PC-9 (cell line): ENCODE data around the gene HCFC1R1. TPM values are rescaled to one million over a fixed set of nuclear protein-coding genes. Genes with fewer than 3 reads are reported as not detected.
A peak's percentile ranks its signal among the peaks of the same experiment; 100 is the strongest.
"Not testable (repeated sequence)": the region's sequence is repeated elsewhere in the genome, so short reads cannot be mapped to it uniquely, and the experiment has no call there.

Experiments
- Bru-seq: library from RNA; stranded (reverse); fragments of 400-500 nt; gene quantifications from one replicate; lab custom pipeline; 2021; lab: Mats Ljungman, UMichigan
- BruChase-seq, 2 experiments: library from RNA; stranded (reverse); fragments of 400-500 nt; gene quantifications; one replicate each; lab custom pipeline; 2021; lab: Mats Ljungman, UMichigan
- BruUV-seq: library from RNA; stranded (reverse); fragments of 400-500 nt; replicated peaks from 2 replicates; lab custom pipeline; 2021; lab: Mats Ljungman, UMichigan
- CTCF ChIA-PET: fragments of 300-600 bp; sonication (Branson Sonifier 250); formaldehyde crosslinking; loops from one replicate; lab custom pipeline; 2022; ENCODE audit warnings: antibody characterized with exemption; lab: Charles Lee
- POLR2A ChIA-PET: fragments of 300-600 bp; sonication (Branson Sonifier 250); formaldehyde crosslinking; loops from one replicate; lab custom pipeline; 2022; ENCODE audit warnings: antibody characterized with exemption; ENCODE audit not compliant: unreplicated experiment; lab: Charles Lee
- DNase-seq, 2 experiments: peaks; one replicate each; pipeline versions ENCODE4 v3.0.0 to v3.0.0-alpha.2; 2015 to 2022; ENCODE audit warnings: mixed read lengths in 1 of 2
- H2AFZ ChIP-seq: fragments of 200-600 bp; sonication (generic); 2 replicates; pipeline ENCODE4 v1.8.1; 2017; ENCODE audit warnings: antibody characterized with exemption
- H3F3A ChIP-seq: fragments of 200-600 bp; sonication (generic); 2 replicates; pipeline ENCODE4 v1.8.1; 2017; ENCODE audit warnings: antibody characterized with exemption, mild to moderate bottlenecking, low read depth; ENCODE audit not compliant: insufficient read depth
- H3K27ac ChIP-seq: fragments of 200-600 bp; sonication (generic); 2 replicates; pipeline ENCODE4 v1.6.1; 2016; ENCODE audit warnings: mixed run types
- H3K27me3 ChIP-seq: fragments of 200-600 bp; sonication (generic); 2 replicates; pipeline ENCODE4 v1.6.1; 2016; ENCODE audit warnings: low read depth, mixed run types; ENCODE audit not compliant: insufficient read depth
- H3K36me3 ChIP-seq: fragments of 200-600 bp; sonication (generic); 2 replicates; pipeline ENCODE4 v1.6.1; 2016; ENCODE audit warnings: low read depth, mixed run types
- H3K4me1 ChIP-seq: fragments of 200-600 bp; sonication (generic); replicated peaks from 2 replicates; pipeline ENCODE4 v1.6.1; 2016; ENCODE audit warnings: mixed run types; ENCODE audit not compliant: insufficient read depth
- H3K4me2 ChIP-seq: fragments of 200-600 bp; sonication (generic); 2 replicates; pipeline ENCODE4 v1.6.1; 2017; ENCODE audit warnings: mixed run types
- H3K4me3 ChIP-seq: fragments of 200-600 bp; sonication (generic); 2 replicates; pipeline ENCODE4 v1.6.1; 2016; ENCODE audit warnings: mixed run types
- H3K79me2 ChIP-seq: fragments of 200-600 bp; sonication (generic); 2 replicates; pipeline ENCODE4 v1.6.1; 2017; ENCODE audit warnings: low read depth, mixed run types
- H3K9me2 ChIP-seq: fragments of 200-600 bp; sonication (generic); 2 replicates; pipeline ENCODE4 v1.8.1; 2017; ENCODE audit warnings: mild to moderate bottlenecking; ENCODE audit not compliant: insufficient read depth
- H3K9me3 ChIP-seq: fragments of 200-600 bp; sonication (generic); 2 replicates; pipeline ENCODE4 v1.8.1; 2016; ENCODE audit warnings: low read depth; ENCODE audit not compliant: insufficient read depth
- H4K20me1 ChIP-seq: fragments of 200-600 bp; sonication (generic); 2 replicates; pipeline ENCODE4 v1.8.1; 2017; ENCODE audit not compliant: insufficient read depth
- EZH2 ChIP-seq: fragments of 200-600 bp; sonication (generic); IDR thresholded peaks from 2 replicates; pipeline ENCODE4 v1.8.0; 2017; ENCODE audit warnings: antibody characterized with exemption, low read depth
- intact Hi-C: fragments of 100-400 bp; cut with micrococcal nuclease; formaldehyde crosslinking; loops from one replicate; pipeline ENCODE4 v1.10.0; 2022; ENCODE audit not compliant: unreplicated experiment
- long read RNA-seq: library from polyadenylated mRNA; stranded (forward); transcript quantifications from one replicate; pipeline ENCODE4 v2.0.0, GENCODE V29; 2022
- total RNA-seq: library from RNA; stranded (reverse); gene quantifications from 2 replicates; pipeline ENCODE4 v1.2.3, GENCODE V29; 2021
- TF ChIP-seq, protein P1 (sequence below): fragments of 200-600 bp; sonication (generic); conservative IDR thresholded peaks from 2 replicates; pipeline ENCODE4 v1.6.1; 2017; ENCODE audit warnings: mixed run types, antibody characterized with exemption, mild to moderate bottlenecking, moderate library complexity

HCFC1R1 gene, protein sequence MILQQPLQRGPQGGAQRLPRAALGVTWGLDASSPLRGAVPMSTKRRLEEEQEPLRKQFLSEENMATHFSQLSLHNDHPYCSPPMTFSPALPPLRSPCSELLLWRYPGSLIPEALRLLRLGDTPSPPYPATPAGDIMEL
- total RNA-seq (118 and 186 TPM in 2 replicates), Bru-seq, nascent RNA (percentile 71 among the genes with signal in this experiment), BruChase-seq, experiment 1, labeled RNA remaining after a 2-hour chase (percentile 86 among the genes with signal in this experiment), BruChase-seq, experiment 2, labeled RNA remaining after a 6-hour chase (percentile 89 among the genes with signal in this experiment)
- long read RNA-seq, transcript HCFC1R1-201 (4 exons, 965 nt): major isoform, 68 of 127 reads
- long read RNA-seq, transcript HCFC1R1-208 (2 exons, 1,365 nt): minor isoform, 11 of 127 reads
- long read RNA-seq, transcript HCFC1R1-206 (3 exons, 618 nt): minor isoform, 15 of 127 reads
- long read RNA-seq, partial matches to known transcripts: 13 of 127 reads
- long read RNA-seq, other reads (novel, unspliced or antisense): 17 of 127 reads

DNA sequence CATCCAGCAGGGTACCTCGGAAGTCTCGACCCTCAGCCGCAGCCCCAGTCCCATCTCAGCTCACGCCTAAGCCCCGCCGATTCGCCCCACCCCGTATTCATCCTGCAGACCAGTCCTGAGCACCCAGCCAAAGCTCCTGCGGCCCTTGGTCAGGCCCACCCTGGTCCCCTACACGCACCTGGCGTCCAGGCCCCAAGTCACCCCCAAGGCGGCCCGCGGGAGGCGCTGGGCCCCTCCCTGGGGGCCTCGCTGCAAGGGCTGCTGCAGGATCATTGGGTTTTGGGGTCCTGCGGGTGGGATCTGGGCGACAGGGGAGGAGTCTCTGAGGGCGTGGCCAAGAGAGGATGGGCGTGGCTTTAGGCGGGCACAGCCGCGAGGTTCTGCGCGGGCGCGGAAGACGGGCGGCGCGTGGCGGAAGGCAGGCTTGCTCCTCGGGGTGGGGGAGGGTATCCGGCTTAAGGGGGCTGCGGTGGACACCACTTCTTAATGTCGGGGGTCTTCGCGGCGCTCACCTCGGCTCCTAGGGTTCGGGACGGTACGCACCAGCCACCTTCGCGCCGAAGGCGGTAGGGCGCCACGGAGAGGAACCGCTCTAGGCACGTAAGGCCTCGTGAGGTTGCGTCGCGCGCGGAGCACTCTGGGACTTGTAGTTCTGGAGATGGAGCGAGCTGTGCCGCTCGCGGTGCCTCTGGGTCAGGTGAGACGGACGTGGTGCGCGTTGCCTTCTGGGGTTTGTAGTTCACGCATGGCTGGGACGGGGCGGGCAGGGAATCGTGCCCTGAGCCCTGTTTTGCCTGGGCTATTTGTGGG, at the start of gene HCFC1R1, which contains the start of gene THOC6:
HCFC1R1 (minus strand) TSS at position 274 of the 810 bp plus-strand sequence; CDS start at position 273, 1 bp downstream.
THOC6 (plus strand) TSS at position 367 of the 810 bp plus-strand sequence; CDS start at position 659, 292 bp downstream.
- no peak within 1 kb of the TSS for H2AFZ ChIP-seq

DNA sequence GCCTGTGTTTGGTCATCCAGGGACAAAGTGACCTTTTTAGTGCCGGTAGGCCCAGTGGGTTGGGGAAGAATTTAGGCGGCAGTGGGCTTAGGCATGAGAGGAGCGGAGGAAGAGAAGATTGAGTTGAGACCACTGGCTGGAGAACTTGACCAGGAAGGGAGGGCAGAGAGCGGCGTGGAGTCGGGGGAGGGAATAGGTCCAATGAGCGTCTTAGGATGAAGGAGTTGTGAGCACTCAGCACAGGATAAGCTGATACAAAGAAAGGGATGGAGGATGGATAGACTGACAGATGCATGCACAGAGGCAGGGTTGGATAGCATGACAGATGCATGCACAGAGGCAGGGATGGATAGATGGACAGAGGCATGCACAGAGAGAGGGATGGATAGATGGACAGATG, 49.7 kb upstream of the HCFC1R1 start:
- Histone ChIP-seq H3K27me3 (no peaks in the 10 kb centered on the region; the same call in 1 of the 2 replicates), H3K9me2 (no peaks in the 10 kb centered on the region), H3K27ac (no peak overlapping the region), H3K4me1 (peaks cover 12% of the 10 kb centered on the region), H3K9me3 (no peaks in the 10 kb centered on the region), H3K4me2 (no peak overlapping the region), H3K36me3 (no peaks in the 10 kb centered on the region), H3K4me3 (no peak overlapping the region), H2AFZ (no peak overlapping the region), H3K79me2 (no peaks in the 10 kb centered on the region), H3F3A (0 out of 2 replicates have a peak, but pooled peaks cover 6% of the 10 kb centered on the region), H4K20me1 (no peaks in the 10 kb centered on the region)
- ChIA-PET POLR2A (no interaction called here), CTCF (no interaction called here)
- BruUV-seq: no TSS peak
- no peak for DNase-seq
- TF ChIP-seq, protein P1, sequence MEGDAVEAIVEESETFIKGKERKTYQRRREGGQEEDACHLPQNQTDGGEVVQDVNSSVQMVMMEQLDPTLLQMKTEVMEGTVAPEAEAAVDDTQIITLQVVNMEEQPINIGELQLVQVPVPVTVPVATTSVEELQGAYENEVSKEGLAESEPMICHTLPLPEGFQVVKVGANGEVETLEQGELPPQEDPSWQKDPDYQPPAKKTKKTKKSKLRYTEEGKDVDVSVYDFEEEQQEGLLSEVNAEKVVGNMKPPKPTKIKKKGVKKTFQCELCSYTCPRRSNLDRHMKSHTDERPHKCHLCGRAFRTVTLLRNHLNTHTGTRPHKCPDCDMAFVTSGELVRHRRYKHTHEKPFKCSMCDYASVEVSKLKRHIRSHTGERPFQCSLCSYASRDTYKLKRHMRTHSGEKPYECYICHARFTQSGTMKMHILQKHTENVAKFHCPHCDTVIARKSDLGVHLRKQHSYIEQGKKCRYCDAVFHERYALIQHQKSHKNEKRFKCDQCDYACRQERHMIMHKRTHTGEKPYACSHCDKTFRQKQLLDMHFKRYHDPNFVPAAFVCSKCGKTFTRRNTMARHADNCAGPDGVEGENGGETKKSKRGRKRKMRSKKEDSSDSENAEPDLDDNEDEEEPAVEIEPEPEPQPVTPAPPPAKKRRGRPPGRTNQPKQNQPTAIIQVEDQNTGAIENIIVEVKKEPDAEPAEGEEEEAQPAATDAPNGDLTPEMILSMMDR: no peak
- no peak for TF ChIP-seq EZH2
- intact Hi-C loops: no loop called here

More for the DNA sequence above, at the start of gene HCFC1R1, which contains the start of gene THOC6:
- Histone ChIP-seq H3K79me2 (peaks cover 28% of the 10 kb centered on the region), H3K27me3 (no peaks in the 10 kb centered on the region), H3K36me3 (peaks cover 11% of the 10 kb centered on the region), H4K20me1 (peaks cover 10% of the 10 kb centered on the region), H3K4me1 (peaks cover 13% of the 10 kb centered on the region), H3F3A (peaks cover 51% of the 10 kb centered on the region), H3K4me3 (peak within 1 kb of the TSS; percentile 76), H3K27ac (peak within 1 kb of the TSS; percentile 97), H3K4me2 (peak within 1 kb of the TSS; percentile 100), H3K9me2 (no peaks in the 10 kb centered on the region), H3K9me3 (no peaks in the 10 kb centered on the region)
- ChIA-PET CTCF (interaction anchor here (0.5 to 1.8 kb wide), 3 partner anchors 17 to 137 kb away, joined by 3 to 8 read pairs (median 3); no protein-coding TSS in a partner anchor), POLR2A (interaction anchor here (0.5 to 5.1 kb wide), 10 partner anchors 9 to 1584 kb away, joined by 3 to 87 read pairs (median 6); partner anchors contain the start of genes CLDN9 and ZNF213)
- peak; percentile 93 to 98 for DNase-seq
- TF ChIP-seq, protein P1: no peak
- intact Hi-C loops: loop anchor here (1.0 to 2.0 kb wide), 2 partner anchors 43 to 54 kb away; partner anchors contain the start of gene PKMYT1
- no TSS peak for BruUV-seq

DNA sequence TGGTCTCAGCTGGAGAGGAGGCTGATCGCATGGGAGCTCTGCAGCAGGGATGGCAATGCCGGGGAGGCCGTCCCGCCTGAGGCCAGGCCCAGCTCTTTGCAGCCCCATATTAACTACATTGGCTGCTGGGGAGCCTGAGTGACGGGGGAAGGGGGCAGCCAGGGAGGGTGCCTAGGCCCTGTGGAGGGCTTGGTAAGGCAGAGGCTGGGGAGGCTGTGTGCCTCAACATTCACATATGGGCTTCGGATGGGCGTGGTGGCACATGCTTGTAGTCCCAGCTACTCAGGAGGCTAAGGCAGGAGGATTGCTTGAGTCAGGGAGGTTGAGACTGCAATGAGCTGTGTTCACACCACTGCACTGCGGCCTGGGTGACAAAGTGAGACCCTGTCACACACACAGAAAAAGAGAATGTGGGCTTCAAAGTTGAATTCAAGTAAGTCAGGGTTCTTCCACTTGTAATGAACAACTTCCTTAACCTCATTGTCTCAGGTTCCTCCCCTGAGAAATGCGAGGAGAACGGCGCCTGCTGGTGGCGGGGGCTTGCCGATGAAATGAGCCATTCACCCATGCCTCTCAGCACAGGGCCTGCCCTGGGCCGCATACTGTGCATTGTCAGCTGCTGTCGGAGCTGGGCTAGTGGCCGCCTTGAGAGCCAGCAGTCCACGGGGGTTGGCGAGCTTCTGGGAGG, 49.0 kb upstream of the HCFC1R1 start:
- H3K79me2 ChIP-seq, H3F3A ChIP-seq, intact Hi-C loops, H2AFZ ChIP-seq, DNase-seq, H3K27ac ChIP-seq, H3K4me3 ChIP-seq, POLR2A ChIA-PET, H4K20me1 ChIP-seq, H3K9me3 ChIP-seq, CTCF ChIA-PET, H3K4me2 ChIP-seq, H3K27me3 ChIP-seq, H3K36me3 ChIP-seq, H3K9me2 ChIP-seq, BruUV-seq: not testable (repeated sequence)
- H3K4me1 ChIP-seq: peaks cover 12% of the 10 kb centered on the region

DNA sequence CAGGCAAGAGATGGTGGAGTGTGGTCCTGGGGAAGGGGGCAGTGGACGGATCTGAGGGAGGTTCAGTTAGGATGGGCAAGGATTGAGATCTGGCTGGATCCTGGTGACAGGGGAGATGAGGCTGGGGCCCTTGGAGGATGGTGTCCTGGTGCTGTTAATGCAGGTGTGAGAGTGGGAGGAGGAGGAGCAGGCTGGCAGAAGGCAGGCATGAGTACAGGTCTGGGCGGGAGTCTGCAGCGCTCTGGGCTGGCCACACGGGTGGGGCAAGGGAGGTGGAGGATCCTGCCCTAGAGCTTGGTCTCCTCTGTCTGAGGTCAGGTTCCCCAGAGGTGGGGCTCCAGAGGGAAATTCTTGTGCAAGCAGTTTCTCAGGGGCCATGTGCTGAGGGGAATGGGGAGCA, 48.4 kb upstream of the HCFC1R1 start:
- H4K20me1 ChIP-seq, intact Hi-C loops, H3K27me3 ChIP-seq, H3K27ac ChIP-seq, H3K4me3 ChIP-seq, BruUV-seq, H3K9me2 ChIP-seq, POLR2A ChIA-PET, H3K4me2 ChIP-seq, DNase-seq, H3K36me3 ChIP-seq, H2AFZ ChIP-seq, H3K79me2 ChIP-seq, H3K9me3 ChIP-seq, CTCF ChIA-PET, H3F3A ChIP-seq: not testable (repeated sequence)
- peaks cover 12% of the 10 kb centered on the region for H3K4me1 ChIP-seq
